Omental fat pad (tissue), 4 donors: ENCODE results near the gene FAP. TPM values are rescaled to one million over a fixed set of nuclear protein-coding genes. Genes with fewer than 3 reads are reported as not detected.
A peak's percentile ranks its signal among the peaks of the same experiment; 100 is the strongest.

Source experiments
- ATAC-seq: fragments of 150-250 bp; one replicate; pipeline ENCODE4 v1.9.1; 2016; ENCODE audit warnings: mild to moderate bottlenecking, moderate library complexity; ENCODE audit not compliant: low FRiP score
- DNase-seq: peaks from one replicate; pipeline ENCODE4 v3.0.0-alpha.2; 2019; ENCODE audit warnings: low spot score
- CTCF ChIP-seq, 3 donors: fragments of 450-650 bp; IDR thresholded peaks; one replicate each; pipeline ENCODE4 v1.5.1; 2016 to 2017; ENCODE audit warnings: antibody characterized with exemption in 3 of 3, mild to moderate bottlenecking in 3 of 3, moderate library complexity in 2 of 3
- total RNA-seq, 4 donors: library from RNA; depleted of rRNA; stranded (reverse); fragments of >200 nt; gene quantifications; one replicate each; pipeline ENCODE4 v1.1.0, GENCODE V29; 2016

The FAP gene
- total RNA-seq, 4 donors from 2014 or later, result 2.8 to 20.5 (median 9.1) TPM

- ATAC-seq (no peak), DNase-seq (no peak)
- no peak for TF ChIP-seq CTCF (IDR thresholded peaks at IDR 0.05)
These were observed 76.5 kb downstream of the FAP start for GRCh38 chr2:162166745-162167144.

DNA sequence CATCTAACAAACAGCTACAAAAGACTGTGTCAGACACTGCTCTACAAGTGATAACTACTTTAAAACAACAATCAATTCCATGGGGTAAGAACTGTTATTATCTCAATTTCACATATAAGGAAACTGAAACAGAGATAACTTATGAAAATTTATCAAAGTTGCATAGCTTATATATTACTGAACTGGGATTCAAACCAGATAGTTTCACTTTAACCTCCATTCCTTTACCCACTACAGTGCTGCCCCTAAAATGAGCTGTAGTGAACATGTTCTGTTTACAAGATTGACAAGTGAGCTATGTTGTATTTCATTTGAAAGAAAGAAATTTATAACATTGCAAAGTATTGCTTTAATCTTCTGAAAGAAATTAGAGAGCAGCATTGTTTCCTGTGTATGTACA is 77.1 kb downstream of the FAP start:
- TF ChIP-seq CTCF (IDR thresholded peaks at IDR 0.05), result no peak
- no peak for DNase-seq

DNA sequence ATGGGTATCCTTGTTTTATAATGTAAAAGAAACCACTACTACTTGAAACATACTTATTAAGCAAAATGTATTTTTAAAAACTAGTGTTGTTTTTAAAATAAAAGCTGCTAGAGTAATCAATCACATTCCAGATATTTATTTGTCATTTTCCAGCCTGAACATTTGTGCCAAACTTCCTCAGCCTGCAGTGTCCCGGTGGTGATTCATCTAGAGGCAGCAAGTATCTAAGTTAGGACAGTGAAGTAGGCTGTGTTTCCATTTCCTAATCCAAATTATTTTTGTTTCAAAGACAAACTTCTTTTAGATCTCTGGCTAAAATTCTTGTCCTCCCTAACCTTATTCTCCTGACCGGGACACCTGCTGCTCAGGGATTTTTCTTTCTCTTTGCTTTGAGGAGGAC is 78.4 kb downstream of the FAP start:
- DNase-seq (no peak), ATAC-seq (no peak)
- no peak for TF ChIP-seq CTCF (IDR thresholded peaks at IDR 0.05)

More for the DNA sequence above, 77.1 kb downstream of the FAP start:
- no peak for ATAC-seq

- ATAC-seq (no peak), DNase-seq (no peak)
- TF ChIP-seq CTCF (IDR thresholded peaks at IDR 0.05), result no peak
These were observed 83.8 kb downstream of the FAP start for GRCh38 chr2:162159446-162159845.

GRCh38 chr2:162156149-162156548 is 87.1 kb downstream of the FAP start:
- TF ChIP-seq CTCF (IDR thresholded peaks at IDR 0.05), result no peak
- DNase-seq (no peak), ATAC-seq (no peak)

DNA sequence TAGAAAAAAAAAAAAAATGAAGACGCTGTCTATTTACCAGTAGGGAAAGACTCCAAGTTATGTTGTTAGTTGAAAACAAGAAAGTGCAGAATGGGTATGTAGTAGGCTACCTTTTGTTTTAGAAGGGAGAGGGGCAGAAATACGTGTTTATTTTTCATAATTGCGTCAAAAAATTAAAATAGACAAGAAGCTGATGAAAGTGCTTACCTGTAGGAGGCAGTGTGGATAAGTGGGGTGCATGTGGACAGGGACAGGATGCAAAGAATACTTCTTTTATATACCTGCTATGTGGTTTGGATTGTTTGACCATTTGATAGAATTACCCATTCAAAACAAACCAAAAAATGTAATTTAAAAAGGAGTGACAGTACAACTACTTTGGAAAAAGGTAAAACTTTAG is 88.2 kb downstream of the FAP start:
- DNase-seq (no peak), ATAC-seq (no peak)
- TF ChIP-seq CTCF (IDR thresholded peaks at IDR 0.05), result no peak

DNA sequence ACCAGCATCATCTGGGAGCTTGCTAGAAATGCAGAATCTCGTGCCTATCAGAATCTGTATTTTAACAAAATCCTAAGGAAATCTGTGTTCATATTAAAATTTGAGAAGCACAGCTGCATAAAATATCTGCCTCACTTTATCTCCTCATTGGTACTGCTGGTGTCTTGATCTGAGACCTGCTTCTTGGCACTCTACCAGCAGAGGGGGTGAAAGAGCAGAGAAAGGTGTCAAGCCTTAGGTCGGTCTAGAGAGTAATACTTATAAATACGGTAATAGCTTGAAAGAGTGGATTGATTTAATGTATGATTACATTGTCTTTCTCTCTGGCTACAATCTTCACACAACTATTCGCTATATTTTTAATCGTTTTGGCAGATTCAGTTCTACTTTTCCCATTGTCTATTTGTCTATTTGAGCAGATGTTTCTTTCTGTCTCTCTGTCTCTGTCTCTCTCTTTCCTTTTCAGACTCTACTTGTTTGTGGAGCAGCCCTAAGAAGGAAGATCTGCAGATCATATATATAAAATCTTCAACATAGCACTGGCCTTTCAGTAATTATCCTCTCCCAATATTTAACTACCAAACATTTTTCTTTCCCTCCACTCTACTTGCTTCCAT is 89.5 kb downstream of the FAP start:
- no peak for ATAC-seq
- TF ChIP-seq CTCF (IDR thresholded peaks at IDR 0.05), result no peak
- DNase-seq, result peak; percentile 25
